ENCODE results near the gene KDM2A.

KDM2A gene

DNA sequence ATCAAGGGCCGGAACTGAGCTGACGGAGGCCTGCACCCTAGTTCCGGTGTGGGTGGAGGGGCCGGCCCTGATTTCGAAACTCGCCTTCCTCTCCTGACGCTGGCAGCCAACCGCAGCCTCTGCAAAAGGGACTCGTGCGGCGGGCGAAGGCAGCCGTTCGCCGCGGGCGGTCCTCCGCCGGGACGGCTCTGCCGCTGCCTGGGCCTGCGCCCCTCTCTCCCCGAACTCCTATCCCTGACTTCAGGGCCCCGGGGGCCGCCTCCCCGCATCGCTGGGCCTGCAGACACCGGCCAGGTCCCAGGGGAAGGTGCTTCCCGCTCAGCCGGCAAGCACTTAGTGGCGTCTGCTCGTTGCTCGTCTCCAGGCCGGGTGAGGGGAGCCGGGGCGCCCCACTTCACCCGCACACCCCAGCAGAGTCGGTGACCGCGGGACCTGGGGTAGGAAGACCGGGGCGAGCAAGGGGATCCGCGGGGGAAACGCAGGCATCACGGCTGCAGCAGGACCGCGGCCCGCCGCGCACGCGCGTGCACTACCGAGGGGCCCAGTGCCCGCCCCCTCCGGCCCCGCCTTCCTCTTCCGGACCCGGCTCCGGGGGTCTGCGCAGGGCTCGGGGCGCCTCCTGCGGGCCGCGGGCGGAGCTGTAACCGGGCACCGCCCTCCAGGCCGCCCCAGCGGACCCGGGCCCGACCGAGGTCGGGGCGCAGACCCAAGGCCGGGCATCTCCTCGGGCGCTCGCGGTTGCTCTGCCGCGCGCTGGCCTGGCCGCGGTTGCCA lies 169.6 kb downstream of the KDM2A start:
- DNase-seq, result peak; percentile 86

DNA sequence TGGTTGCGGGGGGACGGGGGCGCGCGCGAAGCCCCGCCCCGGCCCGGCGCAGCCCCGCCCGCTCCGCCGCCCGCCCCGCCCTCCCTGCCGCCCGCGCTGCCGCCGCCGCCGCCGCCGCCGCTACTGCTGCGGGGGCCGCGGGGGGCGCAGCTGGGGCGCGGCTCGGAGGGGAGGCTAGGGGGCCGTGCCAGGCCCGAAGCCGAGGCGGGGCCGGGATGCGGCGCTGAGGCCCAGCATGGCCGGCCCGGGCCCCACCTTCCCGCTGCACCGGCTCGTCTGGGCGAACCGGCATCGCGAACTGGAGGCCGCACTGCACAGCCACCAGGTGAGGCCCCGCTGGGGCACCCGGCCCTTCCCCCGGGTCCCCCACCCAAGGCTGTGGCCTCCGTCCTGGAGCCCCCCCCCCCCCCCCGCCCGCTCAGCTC lies 170.2 kb downstream of the KDM2A start, which contains the start of gene ANKRD13D:
ANKRD13D (plus strand) TSS at position 78 of the 425 bp plus-strand sequence; CDS start at position 236, 158 bp downstream.
- DNase-seq, result no peak

- no peak for DNase-seq
Observed at GRCh38 chr11:67289651-67290479, 170.8 kb downstream of the KDM2A start.

- DNase-seq, result no peak
Observed at GRCh38 chr11:67290801-67291200, 171.7 kb downstream of the KDM2A start.

DNA sequence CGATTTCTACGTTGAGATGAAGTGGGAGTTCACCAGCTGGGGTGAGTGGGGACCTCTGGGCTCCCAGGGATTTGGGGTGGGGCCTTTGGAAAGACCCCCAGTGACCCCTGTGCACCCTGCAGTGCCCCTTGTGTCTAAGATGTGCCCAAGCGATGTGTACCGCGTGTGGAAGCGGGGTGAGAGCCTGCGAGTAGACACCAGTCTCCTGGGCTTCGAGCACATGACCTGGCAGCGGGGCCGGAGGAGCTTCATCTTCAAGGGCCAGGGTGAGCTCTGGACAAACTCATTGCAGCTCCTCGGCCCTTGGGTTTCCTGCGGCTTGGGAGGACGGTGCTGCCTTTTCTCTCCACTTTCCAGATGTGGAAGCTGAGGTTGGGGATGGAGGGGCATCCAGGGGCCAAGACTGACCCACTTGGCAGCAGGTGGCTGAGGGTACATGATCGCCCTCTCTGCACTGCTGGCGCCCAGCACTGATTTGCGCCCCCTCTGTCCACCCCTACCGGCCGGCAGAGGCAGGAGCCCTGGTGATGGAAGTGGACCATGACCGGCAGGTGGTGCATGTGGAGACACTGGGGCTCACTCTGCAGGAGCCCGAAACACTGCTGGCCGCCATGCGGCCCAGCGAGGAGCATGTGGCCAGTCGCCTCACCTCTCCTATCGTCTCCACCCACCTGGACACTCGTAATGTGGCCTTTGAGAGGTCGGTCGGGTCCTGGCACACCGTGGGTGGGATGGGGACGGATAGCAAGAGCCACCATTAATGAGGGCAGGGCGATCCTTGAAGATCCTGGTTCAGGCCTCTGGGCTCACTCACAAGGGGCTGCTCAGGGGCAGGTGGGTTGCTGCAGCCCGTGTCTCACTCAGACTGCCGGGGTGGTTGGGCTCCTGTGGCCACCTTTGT lies 172.7 kb downstream of the KDM2A start:
- no peak for DNase-seq

DNA sequence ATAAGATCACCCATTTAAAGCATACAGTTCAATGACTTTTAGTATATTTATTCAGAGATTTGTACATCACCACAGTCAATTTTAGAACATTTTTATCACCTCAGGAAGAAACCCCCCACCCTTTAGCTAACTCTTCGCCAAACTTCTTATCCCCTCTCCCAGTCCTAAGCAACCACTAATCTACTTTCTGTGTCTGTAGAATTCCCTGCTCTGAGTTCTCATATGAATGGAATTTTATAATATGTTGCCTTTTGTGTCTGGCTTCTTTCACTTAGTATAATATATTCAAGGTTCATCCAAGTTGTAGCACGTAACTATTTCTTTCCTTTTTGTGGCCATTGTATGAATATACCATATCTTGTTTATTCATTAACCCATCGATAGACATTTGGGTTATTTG lies 173.6 kb downstream of the KDM2A start:
- DNase-seq, result no peak

GRCh38 chr11:67293090-67293489 lies 174.0 kb downstream of the KDM2A start:
- DNase-seq, result no peak

DNA sequence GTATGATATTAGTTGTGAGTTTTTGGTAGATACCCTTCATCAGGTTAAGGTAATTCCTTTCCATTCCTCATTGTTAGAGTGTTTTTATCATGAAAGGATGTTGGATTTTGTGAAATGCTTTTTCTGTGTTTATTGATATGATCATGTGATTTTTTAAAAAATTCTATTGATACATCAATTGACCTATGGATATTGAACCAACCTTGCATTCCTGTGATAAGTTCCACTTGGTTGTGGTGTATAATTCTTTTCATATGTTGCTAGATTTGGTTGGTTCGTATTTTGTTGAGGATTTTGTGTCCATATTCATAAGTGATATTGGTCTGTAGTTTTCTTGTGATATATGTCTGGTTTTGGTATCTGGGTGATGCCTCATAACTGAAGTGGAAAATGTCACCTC lies 176.8 kb downstream of the KDM2A start:
- DNase-seq, result no peak

GRCh38 chr11:67298786-67299185 lies 179.7 kb downstream of the KDM2A start:
- no peak for DNase-seq

DNA sequence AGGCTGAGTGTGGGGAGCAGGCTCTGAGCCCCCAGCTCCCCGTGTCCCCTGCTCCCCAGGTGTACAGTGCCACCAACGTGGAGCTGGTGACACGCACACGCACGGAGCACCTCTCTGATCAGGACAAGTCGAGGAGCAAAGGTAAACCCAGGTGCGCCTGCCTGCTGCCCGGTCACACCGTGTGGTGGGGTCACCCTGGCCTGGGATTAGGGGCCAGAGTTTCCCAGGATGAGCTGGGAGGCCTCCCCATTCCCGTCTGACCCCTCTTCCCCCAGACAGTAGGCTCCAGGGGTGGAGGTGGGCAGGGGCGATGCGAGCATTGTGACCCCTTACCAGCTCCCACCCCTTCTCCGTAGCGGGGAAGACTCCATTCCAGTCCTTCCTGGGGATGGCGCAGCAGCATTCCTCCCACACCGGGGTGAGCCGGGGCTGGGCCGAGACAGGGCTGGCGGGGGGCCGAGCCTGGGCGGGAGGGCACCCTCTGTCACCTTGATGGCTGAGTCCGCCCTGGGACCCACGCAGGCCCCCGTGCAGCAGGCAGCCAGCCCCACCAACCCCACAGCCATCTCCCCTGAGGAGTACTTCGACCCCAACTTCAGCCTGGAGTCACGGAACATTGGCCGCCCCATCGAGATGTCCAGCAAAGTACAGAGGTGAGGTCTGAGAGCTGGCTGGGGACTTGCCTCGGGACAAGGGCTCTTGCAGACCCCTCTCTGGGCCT lies 180.6 kb downstream of the KDM2A start:
- DNase-seq, result no peak

DNA sequence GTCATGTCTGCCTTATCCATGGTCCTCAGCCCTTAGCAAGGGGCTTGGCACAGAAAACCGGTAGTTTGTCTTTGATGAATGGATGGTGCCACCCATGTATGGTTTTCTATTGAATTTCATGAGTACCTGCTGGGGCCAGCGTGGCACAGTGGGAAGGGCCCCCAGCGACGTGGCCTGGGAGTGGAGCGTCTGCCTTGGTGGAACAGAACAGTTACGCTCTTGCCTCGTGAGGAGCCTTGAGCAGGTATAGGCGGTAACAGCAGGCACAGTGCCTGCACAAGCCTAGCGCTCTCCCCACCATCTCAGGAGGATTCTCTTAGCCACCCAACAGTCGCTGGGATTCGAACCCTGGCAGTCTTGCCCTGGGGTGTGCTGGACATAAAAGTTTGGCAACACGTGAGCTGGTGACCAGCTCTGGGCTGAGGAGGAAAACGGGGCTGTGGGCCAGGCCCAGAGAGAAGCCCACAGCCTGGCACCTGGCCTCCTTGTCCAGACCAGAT lies 181.2 kb downstream of the KDM2A start:
- no peak for DNase-seq

- DNase-seq, result no peak
Observed at GRCh38 chr11:67300756-67301312, 181.8 kb downstream of the KDM2A start.

DNA sequence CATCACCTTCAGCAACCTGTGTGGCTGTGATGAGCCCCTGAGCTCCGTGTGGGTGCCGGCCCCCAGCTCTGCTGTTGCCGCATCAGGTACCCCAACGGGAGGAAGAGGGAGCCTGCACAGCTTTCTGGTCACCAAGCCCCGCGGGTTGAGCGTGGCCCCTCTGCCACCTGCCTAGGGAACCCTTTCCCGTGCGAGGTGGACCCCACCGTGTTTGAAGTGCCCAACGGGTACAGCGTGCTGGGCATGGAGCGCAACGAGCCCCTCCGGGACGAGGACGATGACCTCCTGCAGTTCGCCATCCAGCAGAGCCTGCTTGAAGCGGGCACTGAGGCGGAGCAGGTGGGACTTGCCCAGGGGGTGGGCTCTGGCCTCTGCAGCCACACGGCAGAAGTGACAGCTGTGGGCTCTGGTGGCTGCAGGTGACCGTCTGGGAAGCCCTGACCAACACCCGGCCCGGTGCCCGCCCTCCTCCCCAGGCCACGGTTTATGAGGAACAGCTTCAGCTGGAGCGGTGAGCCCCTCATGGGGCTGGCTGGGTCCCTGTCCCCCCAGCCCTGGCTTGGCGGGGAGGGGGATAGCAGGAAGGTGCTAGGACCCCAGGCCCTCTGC lies 182.4 kb downstream of the KDM2A start:
- DNase-seq, result no peak

DNA sequence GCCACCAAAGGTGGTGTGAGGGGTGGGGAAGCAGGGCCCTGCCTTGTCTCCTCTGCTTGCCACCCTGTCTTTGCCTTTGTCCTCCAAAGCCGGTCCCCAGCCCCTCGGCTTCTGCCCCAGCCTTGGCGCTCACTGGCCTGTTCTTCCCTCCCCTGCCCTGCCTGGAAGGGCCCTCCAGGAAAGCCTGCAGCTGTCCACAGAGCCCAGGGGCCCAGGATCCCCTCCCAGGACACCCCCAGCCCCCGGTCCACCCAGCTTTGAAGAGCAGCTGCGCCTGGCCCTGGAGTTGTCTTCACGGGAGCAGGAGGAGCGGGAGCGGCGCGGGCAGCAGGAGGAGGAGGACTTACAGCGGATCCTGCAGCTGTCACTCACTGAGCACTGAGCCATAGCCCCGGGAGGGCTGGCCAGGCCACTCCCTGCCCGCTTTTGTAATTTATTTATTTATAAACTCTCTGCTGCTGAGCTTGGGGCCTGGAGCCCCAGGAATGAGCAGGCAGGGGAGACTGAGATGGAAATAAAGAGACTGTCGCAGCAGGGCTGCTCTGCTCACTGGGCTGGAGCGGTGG lies 183.0 kb downstream of the KDM2A start:
- peak; percentile 90 for DNase-seq

- DNase-seq, result peak; percentile 76
Observed at GRCh38 chr11:67302571-67303131, 183.6 kb downstream of the KDM2A start.

DNA sequence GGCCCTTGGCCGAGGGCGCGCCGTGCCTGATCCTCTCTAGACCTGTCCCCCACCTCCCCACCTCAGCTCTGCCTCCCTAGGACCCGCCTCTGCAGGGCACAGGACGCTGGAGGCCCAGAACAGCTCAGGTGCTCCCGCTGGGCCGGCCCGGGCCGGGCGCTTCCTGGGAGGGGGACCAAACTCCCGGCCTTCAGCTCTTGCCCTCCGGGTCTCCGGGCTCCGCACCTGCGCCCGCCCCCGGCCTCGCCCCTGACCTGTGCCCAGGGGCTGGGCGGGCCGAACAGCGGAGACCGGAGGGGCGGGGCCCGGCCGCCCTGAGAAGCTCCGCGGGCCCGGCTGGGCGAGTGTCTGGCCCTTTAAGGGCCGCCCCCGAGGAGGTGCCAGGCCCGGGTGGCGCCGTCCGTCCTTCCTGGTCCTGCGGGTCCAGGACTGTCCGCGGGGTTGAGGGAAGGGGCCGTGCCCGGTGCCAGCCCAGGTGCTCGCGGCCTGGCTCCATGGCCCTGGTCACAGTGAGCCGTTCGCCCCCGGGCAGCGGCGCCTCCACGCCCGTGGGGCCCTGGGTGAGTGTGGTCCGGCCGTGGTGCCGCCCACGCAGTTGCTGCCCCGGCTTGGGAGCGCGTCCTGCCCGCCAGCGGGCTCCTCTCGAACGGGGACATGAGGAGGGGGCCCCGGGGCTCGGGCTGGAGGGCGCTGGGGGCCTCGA lies 184.2 kb downstream of the KDM2A start, which contains the start of gene SSH3:
SSH3 (plus strand) TSS at position 399 of the 703 bp plus-strand sequence; CDS start at position 495, 96 bp downstream.
- peak; percentile 93 for DNase-seq

GRCh38 chr11:67303835-67304411 lies 184.9 kb downstream of the KDM2A start:
- DNase-seq, result no peak

DNA sequence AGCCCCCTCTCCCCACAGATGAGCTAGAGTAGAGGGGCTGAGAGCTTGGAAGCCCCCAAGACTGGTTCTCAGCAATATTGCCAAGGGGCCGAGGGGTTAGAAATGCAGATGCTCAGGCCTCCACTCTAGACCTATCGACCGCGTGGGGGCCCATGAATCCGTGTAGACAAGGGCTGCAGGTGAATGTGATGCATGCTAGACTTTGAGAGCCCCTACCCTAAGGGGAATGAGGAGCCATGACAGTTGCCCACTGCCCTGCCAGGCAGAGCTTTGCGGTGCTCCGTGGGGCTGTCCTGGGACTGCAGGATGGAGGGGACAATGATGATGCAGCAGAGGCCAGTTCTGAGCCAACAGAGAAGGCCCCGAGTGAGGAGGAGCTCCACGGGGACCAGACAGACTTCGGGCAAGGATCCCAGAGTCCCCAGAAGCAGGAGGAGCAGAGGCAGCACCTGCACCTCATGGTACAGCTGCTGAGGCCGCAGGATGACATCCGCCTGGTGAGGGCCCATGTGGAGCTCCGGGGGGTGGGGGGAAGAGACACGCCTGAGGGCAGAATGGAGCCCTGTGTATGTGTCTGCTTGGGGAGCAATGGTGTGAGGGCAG lies 185.5 kb downstream of the KDM2A start:
- no peak for DNase-seq

Measured in NCI-H510A treated with DMSO at 0.1 percent for 48 hours (cell line).